ENCODE results near the gene KRT15.

DNA sequence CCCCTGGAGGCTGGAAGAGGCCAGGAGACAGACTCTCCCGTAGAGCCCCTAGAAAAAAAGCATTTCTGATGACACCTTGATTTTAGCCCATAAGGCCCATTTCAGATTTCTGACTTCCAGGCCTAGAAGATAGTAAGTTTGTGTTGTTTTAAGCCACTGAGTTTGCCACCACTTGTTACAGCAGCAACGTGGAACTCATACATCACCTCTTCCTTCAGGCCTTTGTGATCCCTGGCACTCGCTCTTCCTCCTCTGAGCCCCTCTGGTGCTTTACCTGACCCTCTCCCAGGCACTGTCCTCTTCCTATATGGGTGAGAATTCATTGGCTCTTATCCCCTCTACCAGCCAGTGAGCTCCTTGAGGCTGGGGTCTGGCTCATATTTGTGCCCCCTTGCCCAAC, 28.1 kb upstream of the KRT15 start:
- TF ChIP-seq, protein P1, sequence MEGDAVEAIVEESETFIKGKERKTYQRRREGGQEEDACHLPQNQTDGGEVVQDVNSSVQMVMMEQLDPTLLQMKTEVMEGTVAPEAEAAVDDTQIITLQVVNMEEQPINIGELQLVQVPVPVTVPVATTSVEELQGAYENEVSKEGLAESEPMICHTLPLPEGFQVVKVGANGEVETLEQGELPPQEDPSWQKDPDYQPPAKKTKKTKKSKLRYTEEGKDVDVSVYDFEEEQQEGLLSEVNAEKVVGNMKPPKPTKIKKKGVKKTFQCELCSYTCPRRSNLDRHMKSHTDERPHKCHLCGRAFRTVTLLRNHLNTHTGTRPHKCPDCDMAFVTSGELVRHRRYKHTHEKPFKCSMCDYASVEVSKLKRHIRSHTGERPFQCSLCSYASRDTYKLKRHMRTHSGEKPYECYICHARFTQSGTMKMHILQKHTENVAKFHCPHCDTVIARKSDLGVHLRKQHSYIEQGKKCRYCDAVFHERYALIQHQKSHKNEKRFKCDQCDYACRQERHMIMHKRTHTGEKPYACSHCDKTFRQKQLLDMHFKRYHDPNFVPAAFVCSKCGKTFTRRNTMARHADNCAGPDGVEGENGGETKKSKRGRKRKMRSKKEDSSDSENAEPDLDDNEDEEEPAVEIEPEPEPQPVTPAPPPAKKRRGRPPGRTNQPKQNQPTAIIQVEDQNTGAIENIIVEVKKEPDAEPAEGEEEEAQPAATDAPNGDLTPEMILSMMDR (IDR thresholded peaks at IDR 0.05), result no peak
- TF ChIP-seq RELA (CRISPR knock-in tag; IDR thresholded peaks at IDR 0.05; ENCODE audit: borderline replicate concordance) (no peak), CREB1 (CRISPR knock-in tag; IDR thresholded peaks at IDR 0.05) (no peak), ZNF671 (CRISPR knock-in tag; IDR thresholded peaks at IDR 0.05) (no peak), ZNF121 (CRISPR knock-in tag; IDR thresholded peaks at IDR 0.05) (no peak), SP1 (CRISPR knock-in tag; conservative IDR thresholded peaks at IDR 0.05) (no peak)
- TF ChIP-seq, protein P2, sequence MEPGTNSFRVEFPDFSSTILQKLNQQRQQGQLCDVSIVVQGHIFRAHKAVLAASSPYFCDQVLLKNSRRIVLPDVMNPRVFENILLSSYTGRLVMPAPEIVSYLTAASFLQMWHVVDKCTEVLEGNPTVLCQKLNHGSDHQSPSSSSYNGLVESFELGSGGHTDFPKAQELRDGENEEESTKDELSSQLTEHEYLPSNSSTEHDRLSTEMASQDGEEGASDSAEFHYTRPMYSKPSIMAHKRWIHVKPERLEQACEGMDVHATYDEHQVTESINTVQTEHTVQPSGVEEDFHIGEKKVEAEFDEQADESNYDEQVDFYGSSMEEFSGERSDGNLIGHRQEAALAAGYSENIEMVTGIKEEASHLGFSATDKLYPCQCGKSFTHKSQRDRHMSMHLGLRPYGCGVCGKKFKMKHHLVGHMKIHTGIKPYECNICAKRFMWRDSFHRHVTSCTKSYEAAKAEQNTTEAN (CRISPR knock-in tag; IDR thresholded peaks at IDR 0.05), result no peak
- TF ChIP-seq, protein P3, sequence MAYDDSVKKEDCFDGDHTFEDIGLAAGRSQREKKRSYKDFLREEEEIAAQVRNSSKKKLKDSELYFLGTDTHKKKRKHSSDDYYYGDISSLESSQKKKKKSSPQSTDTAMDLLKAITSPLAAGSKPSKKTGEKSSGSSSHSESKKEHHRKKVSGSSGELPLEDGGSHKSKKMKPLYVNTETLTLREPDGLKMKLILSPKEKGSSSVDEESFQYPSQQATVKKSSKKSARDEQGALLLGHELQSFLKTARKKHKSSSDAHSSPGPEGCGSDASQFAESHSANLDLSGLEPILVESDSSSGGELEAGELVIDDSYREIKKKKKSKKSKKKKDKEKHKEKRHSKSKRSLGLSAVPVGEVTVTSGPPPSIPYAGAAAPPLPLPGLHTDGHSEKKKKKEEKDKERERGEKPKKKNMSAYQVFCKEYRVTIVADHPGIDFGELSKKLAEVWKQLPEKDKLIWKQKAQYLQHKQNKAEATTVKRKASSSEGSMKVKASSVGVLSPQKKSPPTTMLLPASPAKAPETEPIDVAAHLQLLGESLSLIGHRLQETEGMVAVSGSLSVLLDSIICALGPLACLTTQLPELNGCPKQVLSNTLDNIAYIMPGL (CRISPR knock-in tag; IDR thresholded peaks at IDR 0.05), result no peak
- TF ChIP-seq, protein P4, sequence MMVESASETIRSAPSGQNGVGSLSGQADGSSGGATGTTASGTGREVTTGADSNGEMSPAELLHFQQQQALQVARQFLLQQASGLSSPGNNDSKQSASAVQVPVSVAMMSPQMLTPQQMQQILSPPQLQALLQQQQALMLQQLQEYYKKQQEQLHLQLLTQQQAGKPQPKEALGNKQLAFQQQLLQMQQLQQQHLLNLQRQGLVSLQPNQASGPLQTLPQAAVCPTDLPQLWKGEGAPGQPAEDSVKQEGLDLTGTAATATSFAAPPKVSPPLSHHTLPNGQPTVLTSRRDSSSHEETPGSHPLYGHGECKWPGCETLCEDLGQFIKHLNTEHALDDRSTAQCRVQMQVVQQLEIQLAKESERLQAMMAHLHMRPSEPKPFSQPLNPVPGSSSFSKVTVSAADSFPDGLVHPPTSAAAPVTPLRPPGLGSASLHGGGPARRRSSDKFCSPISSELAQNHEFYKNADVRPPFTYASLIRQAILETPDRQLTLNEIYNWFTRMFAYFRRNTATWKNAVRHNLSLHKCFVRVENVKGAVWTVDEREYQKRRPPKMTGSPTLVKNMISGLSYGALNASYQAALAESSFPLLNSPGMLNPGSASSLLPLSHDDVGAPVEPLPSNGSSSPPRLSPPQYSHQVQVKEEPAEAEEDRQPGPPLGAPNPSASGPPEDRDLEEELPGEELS (CRISPR knock-in tag; IDR thresholded peaks at IDR 0.05), result no peak

Data from WTC11 (cell line).